A549 (cell line): ENCODE measurements around the gene HCFC2. TPM values are rescaled to one million over a fixed set of nuclear protein-coding genes. Genes with fewer than 3 reads are reported as not detected.

Experiments used
- ATAC-seq, 2 experiments: fragments of 200-7000 bp in 1 of 2; fragments of >200 bp in 1 of 2; cut with Nextera tagmentation in 1 of 2; cut with Tn5 transposase in 1 of 2; 3 replicates each; pipeline versions ENCODE4 v1.8.0 to v1.9.1; 2018 to 2020; ENCODE audit warnings: mild to moderate bottlenecking in 1 of 2, moderate library complexity in 1 of 2
- CTCF ChIA-PET: fragments of 300-600 bp; sonication (Branson Sonifier 250); formaldehyde crosslinking; extraction: SDS; loops from one replicate; lab custom pipeline; 2021; ENCODE audit warnings: antibody characterized with exemption, inconsistent platforms; lab: Yijun Ruan, JAX
- POLR2A ChIA-PET: fragments of 350-600 bp; formaldehyde crosslinking; extraction: SDS; loops from one replicate; lab custom pipeline; 2021; ENCODE audit warnings: antibody characterized with exemption, inconsistent platforms; lab: Yijun Ruan, JAX
- DNase-seq, 2 experiments: peaks; one replicate each; pipeline versions ENCODE4 v3.0.0 to v3.0.0-alpha.2; 2011 to 2016; ENCODE audit warnings: low read depth in 1 of 2, low spot score in 1 of 2
- FAIRE-seq: peaks from 2 replicates; lab custom pipeline; 2011; peaks lifted over from hg19 to GRCh38; lab: Jason Lieb, UNC
- H3K27ac ChIP-seq, 2 experiments: fragments of >200 bp; sonication (Bioruptor Twin); formaldehyde crosslinking; 3 replicates each; pipeline ENCODE4 v1.5.1; 2016 to 2017
- H3K4me1 ChIP-seq: fragments of >200 bp; sonication (Bioruptor Twin); formaldehyde crosslinking; 3 replicates; pipeline ENCODE4 v1.6.1; 2016
- H3K4me2 ChIP-seq: fragments of >200 bp; sonication (Bioruptor Twin); formaldehyde crosslinking; 3 replicates; pipeline ENCODE4 v1.6.1; 2016
- H3K4me3 ChIP-seq: fragments of >200 bp; sonication (Bioruptor Twin); formaldehyde crosslinking; 3 replicates; pipeline ENCODE4 v1.5.1; 2016
- H3K9me3 ChIP-seq: fragments of >200 bp; sonication (Bioruptor Twin); formaldehyde crosslinking; 3 replicates; pipeline ENCODE4 v1.6.1; 2016
- ATOH8 ChIP-seq: fragments of 250-450 bp; sonication (Bioruptor Pico); IDR thresholded peaks from 2 replicates; pipeline ENCODE4 v1.5.0; 2020; ENCODE audit warnings: low read depth, mild to moderate bottlenecking, moderate library complexity
- CBX2 ChIP-seq: fragments of 200-600 bp; sonication (generic); IDR thresholded peaks from 2 replicates; pipeline ENCODE4 v1.6.1; 2016; ENCODE audit warnings: low read depth, mild to moderate bottlenecking, borderline replicate concordance
- CBX8 ChIP-seq: fragments of 200-600 bp; sonication (generic); IDR thresholded peaks from 2 replicates; pipeline ENCODE4 v1.6.1; 2016
- CEBPB ChIP-seq, 2 experiments: fragments of >200 bp in 1 of 2; sonication (Bioruptor Twin) in 1 of 2; formaldehyde crosslinking in 1 of 2; IDR thresholded peaks; 2 replicates each; pipeline ENCODE4 v1.6.1; 2012 to 2016
- CHD2 ChIP-seq: fragments of 150-350 bp; IDR thresholded peaks from 2 replicates; pipeline ENCODE4 v1.6.1; 2014; ENCODE audit warnings: low read length; ENCODE audit not compliant: partially characterized antibody
- EHF ChIP-seq: fragments of 250-450 bp; sonication (Bioruptor Pico); IDR thresholded peaks from 2 replicates; pipeline ENCODE4 v1.5.0; 2020; ENCODE audit warnings: mild to moderate bottlenecking
- EHMT2 ChIP-seq: fragments of 200-600 bp; sonication (generic); IDR thresholded peaks from 2 replicates; pipeline ENCODE4 v1.6.1; 2016; ENCODE audit warnings: antibody characterized with exemption, low read depth, mild to moderate bottlenecking, moderate library complexity
- EP300 ChIP-seq, 2 experiments: fragments of >200 bp; sonication (Bioruptor Twin); formaldehyde crosslinking; IDR thresholded peaks; 2 replicates in 1 of 2; 3 replicates in 1 of 2; pipeline ENCODE4 v1.6.1; 2016 to 2017
- FOSB ChIP-seq: fragments of 250-450 bp; sonication (Bioruptor Pico); IDR thresholded peaks from 2 replicates; pipeline ENCODE4 v1.5.0; 2020; ENCODE audit warnings: mild to moderate bottlenecking, moderate library complexity
- FOXS1 ChIP-seq: fragments of 250-450 bp; sonication (Bioruptor Pico); IDR thresholded peaks from 2 replicates; pipeline ENCODE4 v1.5.0; 2020; ENCODE audit warnings: mild to moderate bottlenecking, moderate library complexity
- GATA3 ChIP-seq: IDR thresholded peaks from 2 replicates; pipeline ENCODE4 v1.6.1; 2012; ENCODE audit warnings: borderline replicate concordance
- HDAC2 ChIP-seq: fragments of 200-600 bp; sonication (generic); IDR thresholded peaks from 2 replicates; pipeline ENCODE4 v1.6.1; 2016
- HEYL ChIP-seq: fragments of 250-450 bp; sonication (Bioruptor Pico); IDR thresholded peaks from 2 replicates; pipeline ENCODE4 v1.8.0; 2021; ENCODE audit warnings: mild to moderate bottlenecking, moderate library complexity
- HOXA7 ChIP-seq: fragments of 250-450 bp; sonication (Bioruptor Pico); IDR thresholded peaks from 2 replicates; pipeline ENCODE4 v1.5.0; 2020; ENCODE audit warnings: mild to moderate bottlenecking, moderate library complexity
- JUN ChIP-seq, 2 experiments: fragments of >200 bp; sonication (Bioruptor Twin); formaldehyde crosslinking; IDR thresholded peaks; 2 replicates in 1 of 2; 3 replicates in 1 of 2; pipeline ENCODE4 v1.6.1; 2016 to 2017
- JUNB ChIP-seq: fragments of >200 bp; sonication (Bioruptor Twin); formaldehyde crosslinking; IDR thresholded peaks from 2 replicates; pipeline ENCODE4 v1.6.1; 2016
- MAFK ChIP-seq: fragments of 450-650 bp; IDR thresholded peaks from 2 replicates; pipeline ENCODE4 v1.6.1; 2014; ENCODE audit not compliant: partially characterized antibody
- MAX ChIP-seq: IDR thresholded peaks from 2 replicates; pipeline ENCODE4 v1.6.1; 2012
- MAZ ChIP-seq: fragments of 150-350 bp; IDR thresholded peaks from 2 replicates; pipeline ENCODE4 v1.6.1; 2014; ENCODE audit warnings: antibody characterized with exemption, low read depth, low read length, borderline replicate concordance
- MYC ChIP-seq: IDR thresholded peaks from 2 replicates; pipeline ENCODE4 v1.6.1; 2012; ENCODE audit warnings: mild to moderate bottlenecking, inconsistent platforms, low read length, improper control_type of control experiment, borderline replicate concordance
- NFE2L2 ChIP-seq: fragments of 150-350 bp; conservative IDR thresholded peaks from 2 replicates; pipeline ENCODE4 v1.6.1; 2014; ENCODE audit warnings: low read length
- NPAS2 ChIP-seq: fragments of 250-450 bp; sonication (Bioruptor Pico); IDR thresholded peaks from 2 replicates; pipeline ENCODE4 v1.8.0; 2022; ENCODE audit warnings: mild to moderate bottlenecking, moderate library complexity, borderline replicate concordance
- NR3C1 ChIP-seq: fragments of >200 bp; sonication (Bioruptor Twin); formaldehyde crosslinking; IDR thresholded peaks from 3 replicates; pipeline ENCODE4 v1.6.1; 2017
- PHF8 ChIP-seq: fragments of 200-600 bp; sonication (generic); IDR thresholded peaks from 2 replicates; pipeline ENCODE4 v1.6.1; 2016; ENCODE audit warnings: low read depth, mild to moderate bottlenecking, antibody characterized with exemption, moderate library complexity, borderline replicate concordance
- POLR2A ChIP-seq: IDR thresholded peaks from 2 replicates; pipeline ENCODE4 v1.6.1; 2012; ENCODE audit warnings: mild to moderate bottlenecking, low read length
- RCOR1 ChIP-seq: fragments of 150-350 bp; IDR thresholded peaks from 2 replicates; pipeline ENCODE4 v1.6.1; 2014; ENCODE audit warnings: antibody characterized with exemption, low read length, low read depth
- USF2 ChIP-seq: fragments of 450-650 bp; IDR thresholded peaks from 2 replicates; pipeline ENCODE4 v1.6.1; 2014; ENCODE audit warnings: antibody characterized with exemption
- ZNF302 ChIP-seq: fragments of 250-450 bp; sonication (Bioruptor Pico); IDR thresholded peaks from 2 replicates; pipeline ENCODE4 v1.9.0; 2021; ENCODE audit warnings: inconsistent platforms, mild to moderate bottlenecking, moderate library complexity
- ZSCAN20 ChIP-seq: fragments of 250-450 bp; sonication (Bioruptor Pico); IDR thresholded peaks from 2 replicates; pipeline ENCODE4 v1.8.0; 2022; ENCODE audit warnings: mild to moderate bottlenecking, moderate library complexity
- WGBS: methylation state at CpG from one replicate; pipeline ENCODE4 v1.1.6; 2017; ENCODE audit errors: missing lambda C conversion rate; 5-methylcytosine and 5-hydroxymethylcytosine counted together
- polyA plus RNA-seq, 4 experiments: library from polyadenylated mRNA; depleted of rRNA in 3 of 4; stranded (reverse); fragments of >200 nt; fragmentation: RNase III in 1 of 4; extraction: RNeasy Plus Mini Kit Qiagen cat#74134 plus additional on column Dnase treatment in 1 of 4; gene quantifications; 2 replicates in 3 of 4; 3 replicates in 1 of 4; pipeline ENCODE4 v1.2.3, GENCODE V29; 2011 to 2017
- TF ChIP-seq, protein P1 (sequence below): fragments of >200 bp; sonication (Bioruptor Twin); formaldehyde crosslinking; IDR thresholded peaks from 2 replicates; pipeline ENCODE4 v1.6.1; 2016
- TF ChIP-seq, protein P2 (sequence below): IDR thresholded peaks from 2 replicates; pipeline ENCODE4 v1.6.1; 2012

Gene HCFC2
- polyA plus RNA-seq, 2 of the 4 experiments (the other 2 are of a cell fraction): 5.0 to 10.0 TPM

DNA sequence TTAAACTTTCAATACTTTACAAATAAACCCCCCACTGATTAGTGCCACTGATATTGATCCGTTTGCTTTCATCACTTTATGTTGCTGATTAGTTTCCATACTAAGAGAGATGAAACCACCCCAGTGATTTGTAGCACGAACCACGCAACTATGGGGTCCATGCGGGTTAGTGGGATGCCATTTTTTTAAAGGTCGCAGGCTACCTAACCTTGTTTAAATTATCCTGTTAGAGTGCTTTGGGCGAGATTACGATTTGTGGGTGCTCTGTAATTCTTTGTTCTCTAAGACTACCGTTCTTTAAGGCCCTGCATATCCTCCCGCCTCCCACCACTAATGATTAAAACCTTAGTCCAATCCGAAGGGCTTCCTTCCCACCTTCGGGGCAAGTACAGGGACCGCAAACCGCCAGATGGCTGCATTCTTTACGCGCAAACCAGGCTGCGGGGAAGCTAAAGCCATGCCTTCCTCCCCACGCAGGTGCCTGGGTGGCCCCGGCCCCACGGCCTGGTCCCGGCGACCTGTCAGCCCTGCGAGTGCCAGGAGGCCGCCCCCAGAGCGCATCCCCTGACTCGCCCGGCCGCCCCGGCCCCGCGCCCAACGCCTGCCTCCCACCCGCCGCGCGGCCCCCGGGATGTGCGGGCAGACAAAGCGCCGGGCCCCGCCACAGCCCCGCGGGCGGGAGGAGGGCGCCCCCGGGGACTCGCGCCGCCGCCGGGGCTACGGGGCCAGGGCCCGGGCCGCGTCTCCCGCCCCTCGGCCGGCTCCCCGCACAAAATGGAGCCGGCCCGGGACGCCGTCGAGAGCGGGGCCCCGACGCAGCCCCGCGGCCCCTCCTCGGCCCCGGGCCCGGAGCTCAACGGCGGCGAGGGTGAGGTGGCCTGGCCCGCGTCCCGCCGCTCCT is 72.9 kb downstream of the HCFC2 start:
- POLR2A ChIA-PET: interaction anchor here (0.6 to 2.1 kb wide), 20 partner anchors 8 to 971 kb away, joined by 3 to 13 read pairs (median 4); partner anchors contain the start of genes HSP90B1 and TDG
- 5% methylated on average over 13 of the region's 78 CpGs for WGBS
- peak; percentile 13 to 33 for ATAC-seq
- CTCF ChIA-PET: interaction anchor here (0.6 to 0.7 kb wide), 2 partner anchors 24 to 162 kb away, joined by 3 to 4 read pairs; no protein-coding TSS in a partner anchor
- Histone ChIP-seq H3K4me3 (peak overlapping the region; percentile 89), H3K9me3 (no peaks in the 10 kb centered on the region), H3K27ac (peak overlapping the region; percentile 93 to 94), H3K4me1 (peaks cover 51% of the 10 kb centered on the region), H3K4me2 (peak overlapping the region; percentile 91)
- no peak for FAIRE-seq
- TF ChIP-seq MAX: peak; percentile 51
- TF ChIP-seq MAZ: no peak
- peak; percentile 52 for TF ChIP-seq POLR2A
- DNase-seq: peak; percentile 41 to 48

GRCh38 chr12:104137902-104138796 is 73.8 kb downstream of the HCFC2 start, which contains the start of gene NFYB:
Gene NFYB, minus strand, starts transcription at chr12:104138210. Its CDS starts 2,757 bp downstream, at chr12:104135453.
- WGBS: 22% methylated on average over 27 of the region's 111 CpGs
- peak; percentile 60; the same call in 1 of the 2 replicates for TF ChIP-seq MYC
- 0 out of 2 replicates have a peak, but pooled peaks have one; percentile 61 for TF ChIP-seq ZNF302
- no peak for TF ChIP-seq RCOR1
- no peak; the same call in 1 of the 2 replicates for TF ChIP-seq HEYL
- no peak for TF ChIP-seq CHD2
- TF ChIP-seq EHF (CRISPR knock-in tag): 0 out of 2 replicates have a peak, but pooled peaks have one; percentile 51
- TF ChIP-seq GATA3: 0 out of 2 replicates have a peak, but pooled peaks have one; percentile 36
- TF ChIP-seq CBX8: no peak
- TF ChIP-seq FOXS1: no peak
- peak; percentile 65 to 72; a peak in 4 of 5 replicates for TF ChIP-seq JUN (IDR thresholded peaks at IDR 0.05)
- TF ChIP-seq EHMT2: no peak
- TF ChIP-seq CBX2: no peak
- no peak for TF ChIP-seq USF2
- TF ChIP-seq, protein P1, sequence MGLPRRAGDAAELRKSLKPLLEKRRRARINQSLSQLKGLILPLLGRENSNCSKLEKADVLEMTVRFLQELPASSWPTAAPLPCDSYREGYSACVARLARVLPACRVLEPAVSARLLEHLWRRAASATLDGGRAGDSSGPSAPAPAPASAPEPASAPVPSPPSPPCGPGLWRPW: no peak
- TF ChIP-seq MAFK: no peak
- TF ChIP-seq JUNB: no peak
- TF ChIP-seq, protein P2, sequence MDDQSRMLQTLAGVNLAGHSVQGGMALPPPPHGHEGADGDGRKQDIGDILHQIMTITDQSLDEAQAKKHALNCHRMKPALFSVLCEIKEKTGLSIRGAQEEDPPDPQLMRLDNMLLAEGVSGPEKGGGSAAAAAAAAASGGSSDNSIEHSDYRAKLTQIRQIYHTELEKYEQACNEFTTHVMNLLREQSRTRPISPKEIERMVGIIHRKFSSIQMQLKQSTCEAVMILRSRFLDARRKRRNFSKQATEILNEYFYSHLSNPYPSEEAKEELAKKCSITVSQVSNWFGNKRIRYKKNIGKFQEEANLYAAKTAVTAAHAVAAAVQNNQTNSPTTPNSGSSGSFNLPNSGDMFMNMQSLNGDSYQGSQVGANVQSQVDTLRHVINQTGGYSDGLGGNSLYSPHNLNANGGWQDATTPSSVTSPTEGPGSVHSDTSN: peak; percentile 53
- no peak for TF ChIP-seq NR3C1
- peak; percentile 63; the same call in 1 of the 2 replicates for TF ChIP-seq ATOH8 (CRISPR knock-in tag)
- 0 out of 2 replicates have a peak, but pooled peaks have one; percentile 18 for TF ChIP-seq FOSB (CRISPR knock-in tag)
- TF ChIP-seq PHF8: peak; percentile 39; the same call in 1 of the 2 replicates
- no peak for TF ChIP-seq NFE2L2
- TF ChIP-seq HOXA7 (CRISPR knock-in tag): no peak
- no peak for TF ChIP-seq ZSCAN20 (CRISPR knock-in tag)
- TF ChIP-seq EP300 (IDR thresholded peaks at IDR 0.05): no peak
- TF ChIP-seq HDAC2: no peak
- TF ChIP-seq NPAS2 (CRISPR knock-in tag): no peak
- TF ChIP-seq CEBPB (IDR thresholded peaks at IDR 0.05): no peak

More at GRCh38 chr12:104137902-104138796, 73.8 kb downstream of the HCFC2 start, which contains the start of gene NFYB:
- Histone ChIP-seq H3K9me3 (no peaks in the 10 kb centered on the region), H3K4me3 (peak within 1 kb of the TSS; percentile 89), H3K4me2 (peak within 1 kb of the TSS; percentile 96), H3K27ac (peak within 1 kb of the TSS; percentile 93 to 94), H3K4me1 (peaks cover 45% of the 10 kb centered on the region)
- POLR2A ChIA-PET: interaction anchor here (0.6 to 2.1 kb wide), 21 partner anchors 8 to 971 kb away, joined by 3 to 13 read pairs (median 4); partner anchors contain the start of genes HSP90B1 and TDG
- peak; percentile 98 for DNase-seq
- CTCF ChIA-PET: interaction anchor here (0.6 to 0.9 kb wide), 6 partner anchors 18 to 915 kb away, joined by 3 to 4 read pairs (median 3); no protein-coding TSS in a partner anchor
- no peak for FAIRE-seq
- ATAC-seq: peak; percentile 94 to 95
